Measurements from ENCODE around the gene C19orf53. TPM values are rescaled to one million over a fixed set of nuclear protein-coding genes. Genes with fewer than 3 reads are reported as not detected.

C19orf53 gene
- total RNA-seq, 1 donor from 2014 or later: 98.4 TPM

GRCh38 chr19:13731147-13731964 lies 42.9 kb upstream of the C19orf53 start:
- peak; percentile 97 for DNase-seq (ENCODE audit: low spot score)
- Mint-ChIP-seq H3K27ac (ENCODE audit: unreplicated experiment) (peak overlapping the region; percentile 99), H3K4me1 (ENCODE audit: unreplicated experiment) (peaks cover 16% of the 10 kb centered on the region), H3K9me3 (ENCODE audit: unreplicated experiment) (no peaks in the 10 kb centered on the region), H3K36me3 (ENCODE audit: low read depth, unreplicated experiment) (no peaks in the 10 kb centered on the region), H3K27me3 (ENCODE audit: unreplicated experiment) (peaks cover 3% of the 10 kb centered on the region), H3K4me3 (ENCODE audit: unreplicated experiment) (peak overlapping the region; percentile 84)
- TF ChIP-seq CTCF (IDR thresholded peaks at IDR 0.05; ENCODE audit: unreplicated experiment): no peak

- no peak for DNase-seq (ENCODE audit: low spot score)
- Mint-ChIP-seq H3K4me3 (ENCODE audit: unreplicated experiment) (peak overlapping the region; percentile 79), H3K27me3 (ENCODE audit: unreplicated experiment) (peaks cover 3% of the 10 kb centered on the region), H3K4me1 (ENCODE audit: unreplicated experiment) (peaks cover 16% of the 10 kb centered on the region), H3K36me3 (ENCODE audit: low read depth, unreplicated experiment) (no peaks in the 10 kb centered on the region), H3K27ac (ENCODE audit: unreplicated experiment) (no peak overlapping the region), H3K9me3 (ENCODE audit: unreplicated experiment) (no peaks in the 10 kb centered on the region)
- TF ChIP-seq CTCF (IDR thresholded peaks at IDR 0.05; ENCODE audit: unreplicated experiment): no peak
Observed at GRCh38 chr19:13732337-13732736, 41.9 kb upstream of the C19orf53 start.

GRCh38 chr19:13734751-13735150 lies 39.5 kb upstream of the C19orf53 start:
- Mint-ChIP-seq H3K27ac (ENCODE audit: unreplicated experiment) (no peak overlapping the region), H3K4me1 (ENCODE audit: unreplicated experiment) (peaks cover 13% of the 10 kb centered on the region), H3K27me3 (ENCODE audit: unreplicated experiment) (peaks cover 3% of the 10 kb centered on the region), H3K9me3 (ENCODE audit: unreplicated experiment) (no peaks in the 10 kb centered on the region), H3K36me3 (ENCODE audit: low read depth, unreplicated experiment) (peaks cover 9% of the 10 kb centered on the region), H3K4me3 (ENCODE audit: unreplicated experiment) (no peak overlapping the region)
- DNase-seq (ENCODE audit: low spot score): no peak
- no peak for TF ChIP-seq CTCF (IDR thresholded peaks at IDR 0.05; ENCODE audit: unreplicated experiment)

GRCh38 chr19:13738073-13738472 lies 36.2 kb upstream of the C19orf53 start:
- H3K9me3 Mint-ChIP-seq (ENCODE audit: unreplicated experiment): no peaks in the 10 kb centered on the region
- H3K4me3 Mint-ChIP-seq (ENCODE audit: unreplicated experiment): no peak overlapping the region
- no peak overlapping the region for H3K27ac Mint-ChIP-seq (ENCODE audit: unreplicated experiment)
- H3K36me3 Mint-ChIP-seq (ENCODE audit: low read depth, unreplicated experiment): peaks cover 23% of the 10 kb centered on the region
- no peak for DNase-seq (ENCODE audit: low spot score)
- H3K27me3 Mint-ChIP-seq (ENCODE audit: unreplicated experiment): no peaks in the 10 kb centered on the region
- TF ChIP-seq CTCF (IDR thresholded peaks at IDR 0.05; ENCODE audit: unreplicated experiment): no peak
- peaks cover 22% of the 10 kb centered on the region for H3K4me1 Mint-ChIP-seq (ENCODE audit: unreplicated experiment)

- H3K9me3 Mint-ChIP-seq (ENCODE audit: unreplicated experiment): no peaks in the 10 kb centered on the region
- peak overlapping the region; percentile 74 for H3K27ac Mint-ChIP-seq (ENCODE audit: unreplicated experiment)
- H3K4me1 Mint-ChIP-seq (ENCODE audit: unreplicated experiment): peaks cover 39% of the 10 kb centered on the region
- no peak for TF ChIP-seq CTCF (IDR thresholded peaks at IDR 0.05; ENCODE audit: unreplicated experiment)
- H3K4me3 Mint-ChIP-seq (ENCODE audit: unreplicated experiment): no peak overlapping the region
- H3K36me3 Mint-ChIP-seq (ENCODE audit: low read depth, unreplicated experiment): peaks cover 23% of the 10 kb centered on the region
- DNase-seq (ENCODE audit: low spot score): no peak
- no peaks in the 10 kb centered on the region for H3K27me3 Mint-ChIP-seq (ENCODE audit: unreplicated experiment)
Observed at GRCh38 chr19:13741893-13742292, 32.4 kb upstream of the C19orf53 start.

Data from endothelial cell (in vitro differentiated cells).